ENCODE measurements around the gene S100A7.
"Not testable (repeated sequence)": the region's sequence is repeated elsewhere in the genome, so short reads cannot be mapped to it uniquely, and the experiment has no call there.

S100A7 gene

GRCh38 chr1:153476491-153477093 lies 16.1 kb upstream of the S100A7 start:
- no peak for DNase-seq (ENCODE audit: low read depth)

GRCh38 chr1:153475282-153475681 lies 14.8 kb upstream of the S100A7 start:
- DNase-seq (ENCODE audit: low read depth): no peak

- no peak for DNase-seq (ENCODE audit: low read depth)
These were observed 13.9 kb upstream of the S100A7 start for GRCh38 chr1:153474347-153474746.

GRCh38 chr1:153470707-153471106 lies 10.3 kb upstream of the S100A7 start:
- DNase-seq (ENCODE audit: low read depth): no peak

GRCh38 chr1:153466908-153467307 lies 6.5 kb upstream of the S100A7 start:
- no peak for DNase-seq (ENCODE audit: low read depth)

- DNase-seq (ENCODE audit: low read depth): peak; percentile 59
These were observed 5.6 kb upstream of the S100A7 start for GRCh38 chr1:153465811-153466636.

GRCh38 chr1:153462741-153463140 lies 2.3 kb upstream of the S100A7 start:
- not testable (repeated sequence) for DNase-seq (ENCODE audit: low read depth)

- DNase-seq (ENCODE audit: low read depth): no peak
These were observed 796 bp downstream of the S100A7 start for GRCh38 chr1:153459655-153460054.

GRCh38 chr1:153456396-153456795 lies 4.1 kb downstream of the S100A7 start:
- DNase-seq (ENCODE audit: low read depth): no peak

GRCh38 chr1:153448851-153449250 lies 11.6 kb downstream of the S100A7 start:
- DNase-seq (ENCODE audit: low read depth): not testable (repeated sequence)

GRCh38 chr1:153447498-153448170 lies 12.8 kb downstream of the S100A7 start:
- DNase-seq (ENCODE audit: low read depth): no peak

GRCh38 chr1:153444078-153444477 lies 16.4 kb downstream of the S100A7 start:
- DNase-seq (ENCODE audit: low read depth): no peak

GRCh38 chr1:153443486-153443885 lies 17.0 kb downstream of the S100A7 start:
- DNase-seq (ENCODE audit: low read depth): no peak

GRCh38 chr1:153441238-153441755 lies 19.2 kb downstream of the S100A7 start:
- DNase-seq (ENCODE audit: low read depth): no peak

- DNase-seq (ENCODE audit: low read depth): no peak
These were observed 21.2 kb downstream of the S100A7 start for GRCh38 chr1:153439273-153439672.

GRCh38 chr1:153438599-153438998 lies 21.9 kb downstream of the S100A7 start:
- DNase-seq (ENCODE audit: low read depth): no peak

- no peak for DNase-seq (ENCODE audit: low read depth)
These were observed 23.2 kb downstream of the S100A7 start for GRCh38 chr1:153437236-153437635.

GRCh38 chr1:153434746-153435455 lies 25.6 kb downstream of the S100A7 start:
- DNase-seq (ENCODE audit: low read depth): no peak

- no peak for DNase-seq (ENCODE audit: low read depth)
These were observed 27.4 kb downstream of the S100A7 start for GRCh38 chr1:153432874-153433681.

- no peak for DNase-seq (ENCODE audit: low read depth)
These were observed 28.5 kb downstream of the S100A7 start for GRCh38 chr1:153431928-153432327.

- DNase-seq (ENCODE audit: low read depth): no peak
These were observed 29.0 kb downstream of the S100A7 start for GRCh38 chr1:153431427-153431826.

Data from stimulated activated CD8-positive, alpha-beta memory T cell treated with anti-CD3 and anti-CD28 coated beads, Interleukin-4, amount 100 ng/mL, for 24 hours (primary cell).